Effector memory CD4-positive, alpha-beta T cell (primary cell): Measurements from ENCODE around the gene PATE2.

Source experiments
- DNase-seq, 3 donors: peaks; one replicate each; pipeline ENCODE4 v3.0.0-alpha.2; 2020
- H3K27ac ChIP-seq: 2 replicates; pipeline ENCODE4 v1.7.0; 2013; ENCODE audit warnings: mild to moderate bottlenecking, low read length, moderate library complexity; ENCODE audit not compliant: insufficient read depth, poor library complexity, severe bottlenecking
- H3K27me3 ChIP-seq: replicated peaks from 2 replicates; pipeline ENCODE4 v1.7.0; 2013; ENCODE audit warnings: mild to moderate bottlenecking, low read length; ENCODE audit not compliant: insufficient read depth, control insufficient read depth, poor library complexity, severe bottlenecking
- H3K36me3 ChIP-seq: 2 replicates; pipeline ENCODE4 v1.7.0; 2013; ENCODE audit warnings: mild to moderate bottlenecking, low read length, moderate library complexity; ENCODE audit not compliant: control insufficient read depth, insufficient read depth
- H3K4me1 ChIP-seq: 2 replicates; pipeline ENCODE4 v1.7.0; 2013; ENCODE audit warnings: low read length, mild to moderate bottlenecking; ENCODE audit not compliant: control insufficient read depth, insufficient read depth, poor library complexity, severe bottlenecking
- H3K4me3 ChIP-seq: 2 replicates; pipeline ENCODE4 v1.7.0; 2013; ENCODE audit warnings: low read length, low read depth, mild to moderate bottlenecking; ENCODE audit not compliant: insufficient read depth, poor library complexity, severe bottlenecking
- H3K9me3 ChIP-seq: 2 replicates; pipeline ENCODE4 v1.7.0; 2013; ENCODE audit warnings: mild to moderate bottlenecking, low read length, moderate library complexity; ENCODE audit not compliant: control insufficient read depth

Gene PATE2

GRCh38 chr11:125740617-125741016 lies 38.0 kb downstream of the PATE2 start:
- Histone ChIP-seq H3K4me3 (no peak overlapping the region), H3K27me3 (no peaks in the 10 kb centered on the region), H3K27ac (no peak overlapping the region), H3K9me3 (peaks cover 3% of the 10 kb centered on the region), H3K4me1 (no peaks in the 10 kb centered on the region), H3K36me3 (no peaks in the 10 kb centered on the region)
- DNase-seq = no peak

- Histone ChIP-seq H3K36me3 (no peaks in the 10 kb centered on the region), H3K4me1 (no peaks in the 10 kb centered on the region), H3K27ac (no peak overlapping the region), H3K4me3 (no peak overlapping the region), H3K27me3 (no peaks in the 10 kb centered on the region), H3K9me3 (no peaks in the 10 kb centered on the region)
- no peak for DNase-seq
Measured at GRCh38 chr11:125728969-125729368, 49.7 kb downstream of the PATE2 start.
